GM18909 (cell line): Measurements from ENCODE around the gene GRK3.

Experiments
- ATAC-seq: cut with Tn5 transposase; IDR thresholded peaks from one replicate; pipeline ENCODE4 v1.9.1; 2021; ENCODE audit warnings: mild to moderate bottlenecking; ENCODE audit not compliant: unreplicated experiment, poor library complexity

GRK3 gene

GRCh38 chr22:25772288-25772687 lies 207.8 kb downstream of the GRK3 start:
- ATAC-seq = no peak

DNA sequence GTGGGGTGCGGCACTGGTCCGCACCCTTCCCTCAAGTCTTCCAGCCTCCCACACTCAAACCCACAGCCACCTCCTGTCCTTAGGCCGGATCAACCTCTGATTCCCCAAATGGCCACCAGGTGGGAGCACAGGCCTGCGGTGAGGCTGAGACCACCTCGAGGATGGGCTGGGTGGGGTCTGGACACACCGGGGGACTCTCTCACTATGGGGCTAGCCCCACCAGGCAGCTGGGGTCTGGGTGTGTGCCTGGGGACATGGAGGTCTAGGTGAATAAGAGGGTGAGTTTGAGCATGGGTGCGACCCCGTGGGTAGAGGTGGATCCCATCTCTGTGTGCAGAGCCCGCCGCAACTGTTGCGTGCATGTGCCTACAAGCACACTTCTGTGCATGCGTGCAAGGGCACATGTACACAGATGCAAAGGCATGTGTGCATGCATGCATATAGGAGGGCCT lies 210.1 kb downstream of the GRK3 start:
- no peak for ATAC-seq

- no peak for ATAC-seq
Observed at GRCh38 chr22:25775531-25775930, 211.1 kb downstream of the GRK3 start.

DNA sequence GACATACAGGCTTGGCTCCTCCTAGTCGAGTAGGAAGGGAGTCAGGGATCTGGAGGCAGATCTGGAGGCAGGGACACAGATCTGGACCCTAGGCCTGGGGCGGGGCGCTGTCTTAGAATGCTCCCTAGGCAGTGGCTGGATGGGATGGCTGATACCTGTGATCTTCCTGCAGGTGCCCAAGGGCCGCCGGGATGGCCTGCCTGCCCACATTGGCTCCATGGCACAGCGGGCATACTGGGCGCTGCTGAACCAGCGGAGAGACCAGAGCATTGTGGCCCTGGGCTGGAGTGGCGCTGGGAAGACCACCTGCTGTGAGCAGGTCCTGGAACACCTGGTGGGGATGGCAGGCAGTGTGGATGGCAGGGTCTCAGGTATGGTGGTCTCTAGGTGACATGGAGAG lies 212.9 kb downstream of the GRK3 start:
- no peak for ATAC-seq

DNA sequence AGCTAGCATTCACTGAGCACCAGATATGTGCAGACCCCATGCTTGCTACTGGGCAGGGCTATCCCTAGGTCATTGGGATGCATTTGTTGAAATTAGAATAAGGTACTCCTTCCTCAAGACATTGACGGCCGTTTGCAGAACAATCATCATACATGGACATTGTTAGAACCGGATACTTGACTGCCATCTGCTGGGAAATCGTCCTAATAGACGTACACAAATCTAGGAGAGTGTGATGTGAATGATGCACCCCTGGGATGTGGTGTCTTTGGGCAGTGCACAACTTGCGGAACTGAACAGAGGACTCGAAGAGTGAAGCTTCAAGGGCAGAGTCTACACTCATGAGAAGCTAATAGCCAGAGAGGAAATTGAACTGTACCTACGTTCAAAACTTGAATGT lies 213.4 kb downstream of the GRK3 start:
- no peak for ATAC-seq
